GM18909 (cell line): ENCODE results near the gene GPS2.
A peak's percentile ranks its signal among the peaks of the same experiment; 100 is the strongest.
"Not testable (repeated sequence)": the region's sequence is repeated elsewhere in the genome, so short reads cannot be mapped to it uniquely, and the experiment has no call there.

Source experiments
- ATAC-seq: cut with Tn5 transposase; IDR thresholded peaks from one replicate; pipeline ENCODE4 v1.9.1; 2021; ENCODE audit warnings: mild to moderate bottlenecking; ENCODE audit not compliant: unreplicated experiment, poor library complexity

The GPS2 gene

GRCh38 chr17:7340179-7340578, 25.0 kb upstream of the GPS2 start:
- no peak for ATAC-seq

GRCh38 chr17:7337600-7337999, 22.4 kb upstream of the GPS2 start:
- not testable (repeated sequence) for ATAC-seq

- peak; percentile 61 for ATAC-seq
These were observed 21.3 kb upstream of the GPS2 start, which contains the start of gene ACAP1 for GRCh38 chr17:7336240-7337175. ACAP1 (plus strand) TSS chr17:7336529; CDS start chr17:7336735, 206 bp downstream.

- ATAC-seq, result not testable (repeated sequence)
These were observed 20.6 kb upstream of the GPS2 start for GRCh38 chr17:7335765-7336164.

GRCh38 chr17:7334938-7335538, 19.9 kb upstream of the GPS2 start:
- ATAC-seq, result no peak

GRCh38 chr17:7332600-7333069, 17.5 kb upstream of the GPS2 start:
- not testable (repeated sequence) for ATAC-seq

- no peak for ATAC-seq
These were observed 17.0 kb upstream of the GPS2 start for GRCh38 chr17:7332111-7332510.

- no peak for ATAC-seq
These were observed 15.5 kb upstream of the GPS2 start for GRCh38 chr17:7330638-7331015.

GRCh38 chr17:7329997-7330637, 15.0 kb upstream of the GPS2 start:
- peak; percentile 44 for ATAC-seq

GRCh38 chr17:7329374-7329996, 14.3 kb upstream of the GPS2 start:
- peak; percentile 62 for ATAC-seq

- peak; percentile 10 for ATAC-seq
These were observed 13.7 kb upstream of the GPS2 start, which contains the start of gene NEURL4 for GRCh38 chr17:7328840-7329373. NEURL4 (minus strand) TSS chr17:7329335; CDS start chr17:7329312, 23 bp downstream.

- no peak for ATAC-seq
These were observed 12.8 kb upstream of the GPS2 start for GRCh38 chr17:7328009-7328408.

GRCh38 chr17:7327501-7327900, 12.3 kb upstream of the GPS2 start:
- no peak for ATAC-seq

GRCh38 chr17:7327056-7327455, 11.9 kb upstream of the GPS2 start:
- ATAC-seq, result no peak

- ATAC-seq, result no peak
These were observed 11.0 kb upstream of the GPS2 start for GRCh38 chr17:7326186-7326585.

GRCh38 chr17:7325031-7325528, 9.9 kb upstream of the GPS2 start:
- ATAC-seq, result no peak

GRCh38 chr17:7324438-7324779, 9.2 kb upstream of the GPS2 start:
- ATAC-seq, result no peak

- no peak for ATAC-seq
These were observed 8.7 kb upstream of the GPS2 start for GRCh38 chr17:7323731-7324437.

GRCh38 chr17:7322520-7323194, 7.5 kb upstream of the GPS2 start:
- no peak for ATAC-seq
